Activated T-helper 1 cell treated with Interleukin-2 at 50 U/mL for 16 hours (primary cell): Measurements from ENCODE around the gene UCMA.

Experiments used
- DNase-seq: peaks from one replicate; pipeline ENCODE4 v3.0.0-alpha.2; 2020; ENCODE audit warnings: low read depth

UCMA gene

GRCh38 chr10:13233358-13233757, 816 bp downstream of the UCMA start:
- DNase-seq = no peak

DNA sequence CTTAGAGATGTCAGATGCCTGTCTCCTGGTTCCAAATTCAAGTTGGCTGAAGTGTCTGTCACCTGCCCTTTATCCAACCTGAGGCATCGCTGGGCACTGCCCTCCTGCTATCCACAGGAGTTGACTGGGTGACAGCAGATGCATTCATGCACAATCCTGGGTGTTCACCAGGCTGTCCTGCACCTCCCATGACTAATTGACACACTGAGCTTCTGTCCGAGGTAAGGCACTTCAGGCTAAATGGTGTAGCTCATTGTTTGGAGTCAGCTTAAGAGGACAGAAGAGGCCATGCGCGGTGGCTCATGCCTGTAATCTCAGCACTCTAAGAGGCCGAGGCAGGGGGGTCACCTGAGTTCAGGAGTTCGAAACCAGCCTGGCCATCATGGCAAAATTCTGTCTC, 2.4 kb downstream of the UCMA start:
- DNase-seq = no peak

DNA sequence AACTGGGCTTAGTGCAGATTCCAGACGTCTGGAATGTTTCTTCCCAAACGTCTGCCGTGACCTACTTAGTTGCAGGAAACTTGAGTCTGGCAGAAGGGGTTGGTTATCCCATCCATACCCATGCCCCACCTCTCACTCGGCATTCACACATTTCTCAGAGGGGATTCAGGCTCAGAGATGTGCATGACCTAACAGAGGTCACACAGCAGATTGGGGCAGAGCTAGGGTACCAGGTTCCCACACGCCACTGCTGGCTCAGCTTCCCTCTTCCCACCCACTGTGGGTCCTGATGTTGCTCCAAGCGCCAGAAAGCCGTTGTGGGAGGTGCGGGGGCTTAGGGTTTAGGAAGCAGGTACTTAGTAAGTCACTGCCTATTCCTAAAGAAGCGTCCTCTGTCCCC, 3.0 kb downstream of the UCMA start:
- DNase-seq = no peak

- DNase-seq = no peak
Measured at GRCh38 chr10:13227031-13227430, 7.1 kb downstream of the UCMA start.

GRCh38 chr10:13225601-13226000, 8.6 kb downstream of the UCMA start:
- DNase-seq = no peak

- DNase-seq = no peak
Measured at GRCh38 chr10:13224210-13224995, 9.8 kb downstream of the UCMA start.

- no peak for DNase-seq
Measured at GRCh38 chr10:13223241-13223640, 10.9 kb downstream of the UCMA start.

GRCh38 chr10:13222566-13222965, 11.6 kb downstream of the UCMA start:
- DNase-seq = no peak

DNA sequence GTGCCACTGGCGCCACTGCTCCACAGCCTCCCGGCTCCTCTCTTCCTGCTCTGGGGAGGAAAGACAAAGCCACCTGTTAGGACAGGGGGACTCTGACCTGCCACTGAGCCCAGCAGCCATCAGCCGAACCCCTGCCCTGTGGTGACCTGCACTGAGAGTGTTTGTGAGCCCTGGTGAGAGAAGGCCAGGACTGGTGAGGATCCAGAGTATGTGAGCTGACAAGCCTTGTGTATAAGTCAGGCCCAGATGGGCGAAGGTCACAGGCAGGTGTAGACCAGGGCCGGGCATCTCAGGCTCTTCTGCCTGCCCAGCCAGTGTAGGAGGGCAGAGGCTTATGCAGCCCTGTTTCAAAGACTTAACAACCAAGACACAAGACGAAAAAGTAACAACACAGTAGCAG, 12.0 kb downstream of the UCMA start:
- no peak for DNase-seq

GRCh38 chr10:13221572-13221971, 12.6 kb downstream of the UCMA start:
- no peak for DNase-seq

DNA sequence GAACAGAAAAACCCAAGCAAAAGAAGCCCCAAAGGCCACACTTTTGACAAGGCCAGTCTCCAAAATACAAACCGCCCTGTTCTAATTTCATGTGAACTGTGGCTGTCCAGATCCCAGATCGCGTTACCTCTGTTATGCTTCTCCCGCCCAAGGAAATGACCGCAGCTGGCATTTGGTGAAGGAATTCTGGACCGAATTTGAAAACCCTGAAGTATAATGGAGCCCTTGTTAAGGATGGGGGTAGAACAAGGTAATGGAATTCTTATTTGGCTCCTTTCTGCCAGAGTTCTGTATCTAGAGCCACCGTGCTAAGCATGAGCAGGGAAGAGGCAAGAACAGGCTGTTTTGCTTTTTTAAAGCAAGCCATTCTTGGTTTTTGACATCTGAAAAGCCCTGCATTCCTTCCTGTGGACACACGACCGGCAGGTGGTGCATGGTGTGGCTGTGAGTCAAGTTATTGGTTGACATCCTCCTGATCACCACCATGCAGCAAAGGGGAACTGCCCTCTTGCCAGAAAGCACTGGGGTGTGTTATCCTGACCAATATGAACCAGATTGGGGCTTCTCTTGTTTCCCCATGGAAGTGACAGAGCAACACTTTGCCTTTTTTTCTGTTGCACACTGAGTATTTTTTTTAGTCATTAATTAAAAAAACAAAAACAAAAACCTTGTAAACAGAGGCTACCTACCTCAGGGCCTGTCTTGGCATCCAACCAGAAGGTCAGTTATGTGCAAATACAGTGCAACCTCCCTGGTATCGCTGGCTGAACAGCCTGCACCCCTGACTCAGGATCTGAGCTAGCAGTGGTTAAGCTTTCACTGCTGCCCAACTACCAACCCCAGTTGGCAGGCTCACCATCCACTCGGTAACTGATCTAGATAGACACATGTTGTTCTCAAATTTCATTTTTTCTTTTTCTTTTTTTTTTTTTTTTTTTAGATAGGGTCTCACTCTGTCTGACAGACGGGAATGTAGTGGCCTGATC, 14.2 kb downstream of the UCMA start:
- no peak for DNase-seq

GRCh38 chr10:13218878-13219277, 15.3 kb downstream of the UCMA start:
- no peak for DNase-seq

DNA sequence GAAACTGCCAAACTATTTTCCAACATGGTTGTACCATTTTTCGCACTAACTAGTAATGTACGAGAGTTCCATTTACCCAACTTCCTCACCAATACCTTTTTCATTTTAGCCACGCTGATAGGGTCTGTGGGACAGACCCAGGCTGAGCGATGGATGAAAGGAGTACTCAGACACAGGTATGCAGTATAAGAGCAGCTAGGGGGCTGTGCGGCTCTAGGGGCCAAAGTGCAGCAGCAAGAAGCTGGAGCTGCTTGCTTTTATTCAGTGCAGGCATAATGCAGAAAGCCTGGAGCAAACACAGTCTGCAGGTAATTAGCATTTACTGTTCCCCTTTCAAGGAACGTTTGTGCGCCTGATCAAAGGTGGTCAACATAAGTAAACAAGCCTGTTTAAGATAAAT, 21.0 kb downstream of the UCMA start:
- no peak for DNase-seq

DNA sequence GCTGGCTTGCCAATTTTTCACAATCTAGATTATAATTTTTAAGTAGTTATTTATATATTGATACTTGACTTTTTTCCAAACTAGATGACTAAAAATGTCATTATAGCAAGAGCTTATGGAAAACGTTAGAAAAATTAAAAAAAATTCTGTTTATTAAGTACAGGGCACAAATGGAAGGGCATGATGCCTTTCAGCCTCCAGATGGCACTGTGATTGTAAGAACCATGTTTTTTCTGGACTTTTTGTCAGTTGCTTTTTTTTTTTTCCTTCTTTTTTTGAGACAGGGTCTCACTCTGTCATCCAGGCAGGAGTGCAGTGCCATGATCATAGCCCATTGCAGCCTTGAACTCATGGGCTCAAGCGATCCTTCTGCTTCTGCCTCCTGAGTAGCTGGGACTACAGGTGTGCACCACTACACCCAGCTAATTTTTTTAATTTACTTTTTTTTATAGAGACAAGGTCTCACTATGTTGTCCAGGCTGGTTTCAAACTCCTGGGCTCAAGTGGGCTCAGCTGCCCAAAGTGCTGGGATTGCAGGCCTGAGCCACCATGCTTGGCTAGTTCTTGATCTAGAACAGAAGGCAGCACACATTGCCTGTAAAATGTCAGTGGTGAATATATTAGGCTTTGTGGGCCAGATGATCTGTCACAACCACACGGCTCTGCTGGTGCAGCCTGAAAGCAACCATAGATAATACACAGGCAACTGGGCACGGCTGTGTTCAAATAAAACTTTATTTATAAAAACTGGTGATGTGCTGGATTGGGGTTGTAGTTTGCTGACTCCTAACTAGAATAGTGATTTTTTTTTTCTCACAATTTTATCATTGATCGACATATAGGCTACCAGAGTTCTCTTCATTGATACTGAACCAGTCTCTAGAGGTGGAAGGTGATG, 27.4 kb downstream of the UCMA start:
- no peak for DNase-seq

DNA sequence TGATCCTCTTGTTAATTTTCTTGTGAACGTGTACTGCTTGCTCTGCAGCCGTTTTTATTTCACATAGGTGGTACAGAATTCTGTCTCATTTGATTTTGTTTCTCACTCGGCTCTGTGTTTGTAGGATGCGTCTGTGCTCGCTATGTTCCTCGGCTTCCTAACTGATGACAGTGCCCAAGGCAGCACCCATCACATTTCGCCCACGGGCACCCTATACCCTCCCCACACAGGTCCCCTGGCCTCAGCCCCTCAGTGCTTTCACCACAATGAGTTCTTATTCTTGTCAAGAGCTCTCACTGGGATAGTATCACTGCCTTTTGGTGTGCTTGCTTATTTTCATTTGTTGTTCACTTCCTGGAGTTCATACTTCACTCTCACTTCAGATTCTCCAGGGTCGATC, 28.1 kb downstream of the UCMA start:
- no peak for DNase-seq

- DNase-seq = no peak
Measured at GRCh38 chr10:13201132-13201531, 33.0 kb downstream of the UCMA start.

DNA sequence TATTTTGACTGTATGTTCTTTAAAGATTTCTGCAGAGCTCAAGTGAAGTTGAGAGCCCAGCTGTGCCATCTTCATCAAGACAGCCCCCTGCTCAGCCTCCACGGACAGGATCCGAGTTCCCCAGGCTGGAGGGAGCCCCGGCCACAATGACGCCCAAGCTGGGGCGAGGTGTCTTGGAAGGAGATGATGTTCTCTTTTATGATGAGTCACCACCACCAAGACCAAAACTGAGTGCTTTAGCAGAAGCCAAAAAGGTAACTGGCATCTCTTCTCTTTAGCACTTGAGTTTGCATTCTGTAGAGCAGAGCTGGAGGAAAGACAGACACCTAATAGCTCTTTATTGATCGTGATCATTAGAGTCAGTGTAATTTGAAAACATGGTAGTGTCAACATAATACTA, 39.2 kb downstream of the UCMA start:
- no peak for DNase-seq

GRCh38 chr10:13193637-13194036, 40.5 kb downstream of the UCMA start:
- no peak for DNase-seq

DNA sequence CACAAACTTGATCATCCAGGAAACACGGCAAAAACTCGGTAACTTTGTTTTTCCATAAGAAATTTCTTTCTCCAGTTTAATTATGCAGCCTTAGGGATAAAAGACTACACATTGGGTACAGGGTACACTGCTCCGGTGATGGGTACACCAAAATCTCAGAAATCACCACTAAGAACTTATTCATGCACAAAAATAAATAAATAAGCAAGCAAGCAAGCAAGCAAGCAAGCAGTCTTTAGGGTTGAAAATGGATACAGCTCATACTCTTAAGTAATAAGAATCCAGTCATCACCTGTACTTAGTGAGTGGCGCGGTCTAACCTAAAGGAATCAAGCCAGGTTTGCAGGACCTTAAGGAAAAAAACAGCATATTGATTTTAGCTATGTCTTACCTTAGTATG, 42.8 kb downstream of the UCMA start:
- DNase-seq = no peak

- no peak for DNase-seq
Measured at GRCh38 chr10:13190816-13191215, 43.4 kb downstream of the UCMA start.

DNA sequence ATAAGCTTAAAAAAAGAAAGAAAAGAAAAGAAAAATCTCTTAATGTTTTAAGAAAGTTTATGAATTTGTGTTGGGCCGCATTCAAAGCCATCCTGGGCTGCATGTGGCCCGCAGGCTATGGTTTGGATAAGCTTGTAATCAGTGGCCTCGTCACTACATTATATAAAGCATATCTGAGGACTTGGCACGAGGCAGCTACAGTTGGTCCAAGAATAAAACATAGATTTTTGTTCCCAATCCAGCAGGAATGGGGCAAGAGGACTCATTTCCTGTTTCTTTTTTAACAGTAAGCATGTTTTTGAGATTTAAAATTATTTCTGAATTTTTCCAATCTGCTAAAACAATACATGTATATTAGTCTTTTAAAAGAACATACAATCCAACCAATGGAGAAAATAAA, 44.2 kb downstream of the UCMA start:
- DNase-seq = no peak

DNA sequence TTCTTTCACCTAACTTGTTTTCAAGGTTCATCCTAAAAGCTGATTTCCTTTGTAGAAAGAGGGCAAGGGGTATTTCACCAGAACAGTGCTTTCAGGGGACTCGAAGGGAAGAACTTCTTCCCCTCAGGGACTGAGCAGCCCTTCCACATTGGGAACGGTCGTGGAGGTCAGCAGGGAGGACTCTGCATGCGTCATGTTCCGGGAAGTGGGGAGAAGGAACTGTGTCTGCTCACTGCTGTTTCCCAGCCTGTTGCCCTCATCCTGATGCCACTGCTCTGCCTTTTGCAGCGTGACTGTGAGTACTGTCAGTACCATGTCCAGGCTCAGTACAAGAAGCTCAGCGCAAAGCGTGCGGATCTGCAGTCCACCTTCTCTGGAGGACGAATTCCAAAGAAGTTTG, 45.6 kb downstream of the UCMA start:
- DNase-seq = no peak
